ENCODE results near the gene VPS25.
"Not testable (repeated sequence)": the region's sequence is repeated elsewhere in the genome, so short reads cannot be mapped to it uniquely, and the experiment has no call there.

VPS25 gene

GRCh38 chr17:42773290-42774035, at the start of gene VPS25:
TSS of gene VPS25 (plus strand) at chr17:42773449. CDS start at chr17:42773476, 27 bp downstream.
- FAIRE-seq = no peak
- peak; percentile 90 for DNase-seq (ENCODE audit: low spot score)

- no peak for FAIRE-seq
These were observed 49.6 kb upstream of the VPS25 start for GRCh38 chr17:42723636-42724035.

DNA sequence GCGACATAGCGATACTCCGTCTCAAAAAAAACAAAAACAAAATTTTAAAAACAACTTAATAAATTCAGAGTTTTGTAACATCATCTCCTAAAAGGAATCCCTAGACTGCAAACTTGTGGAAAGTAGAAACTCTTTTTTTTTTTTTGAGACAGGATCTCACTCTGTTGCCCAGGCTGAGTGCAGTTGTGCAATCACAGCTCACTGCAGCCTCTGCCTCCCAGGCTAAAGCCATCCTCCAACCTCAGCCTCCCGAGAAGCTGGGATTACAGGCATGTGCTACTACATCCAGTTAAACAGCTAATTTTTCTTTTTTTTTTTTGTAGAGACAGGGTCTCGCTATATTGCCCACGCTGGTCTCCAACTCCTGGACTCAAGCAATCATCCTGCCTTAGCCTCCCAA, 48.1 kb upstream of the VPS25 start:
- FAIRE-seq = no peak
- DNase-seq (ENCODE audit: low spot score) = no peak

More at GRCh38 chr17:42723636-42724035, 49.6 kb upstream of the VPS25 start:
- no peak for DNase-seq (ENCODE audit: low spot score)

- no peak for FAIRE-seq
- no peak for DNase-seq (ENCODE audit: low spot score)
These were observed 32.5 kb upstream of the VPS25 start for GRCh38 chr17:42740699-42741098.

GRCh38 chr17:42742916-42743315, 30.3 kb upstream of the VPS25 start:
- not testable (repeated sequence) for DNase-seq (ENCODE audit: low spot score); FAIRE-seq

DNA sequence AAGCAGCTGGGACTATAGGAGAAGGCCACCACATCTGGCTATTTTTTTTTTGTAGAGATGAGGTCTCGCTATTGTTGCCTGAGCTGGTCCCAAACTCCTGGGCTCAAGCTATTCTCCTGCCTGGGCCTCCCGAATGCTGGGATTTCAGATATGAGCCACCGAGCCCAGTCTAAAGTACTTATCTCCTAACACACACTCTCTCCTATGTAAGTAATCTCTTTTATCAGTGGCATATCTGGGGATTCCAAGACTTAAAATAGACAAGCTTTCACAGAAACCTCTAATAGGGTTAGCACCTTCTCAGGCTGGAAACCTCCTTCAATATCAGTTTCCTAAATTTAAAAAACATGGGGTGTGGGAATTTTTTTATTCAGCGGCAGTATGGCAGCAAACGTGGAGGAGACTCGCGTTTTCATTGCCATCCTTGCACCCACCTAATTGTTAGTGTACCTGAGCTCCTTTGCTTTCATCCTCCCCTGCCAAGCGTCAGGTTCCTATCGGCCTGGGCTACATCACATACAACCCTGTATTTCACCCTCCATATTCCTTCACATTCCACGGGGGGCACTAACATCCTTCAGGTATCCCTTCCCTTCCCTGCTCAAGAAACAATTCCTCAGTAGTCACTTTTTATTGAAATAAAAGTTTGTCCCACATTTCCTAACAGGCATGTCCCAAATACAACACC, 29.5 kb upstream of the VPS25 start:
- peak; percentile 23 for FAIRE-seq
- DNase-seq (ENCODE audit: low spot score) = no peak

DNA sequence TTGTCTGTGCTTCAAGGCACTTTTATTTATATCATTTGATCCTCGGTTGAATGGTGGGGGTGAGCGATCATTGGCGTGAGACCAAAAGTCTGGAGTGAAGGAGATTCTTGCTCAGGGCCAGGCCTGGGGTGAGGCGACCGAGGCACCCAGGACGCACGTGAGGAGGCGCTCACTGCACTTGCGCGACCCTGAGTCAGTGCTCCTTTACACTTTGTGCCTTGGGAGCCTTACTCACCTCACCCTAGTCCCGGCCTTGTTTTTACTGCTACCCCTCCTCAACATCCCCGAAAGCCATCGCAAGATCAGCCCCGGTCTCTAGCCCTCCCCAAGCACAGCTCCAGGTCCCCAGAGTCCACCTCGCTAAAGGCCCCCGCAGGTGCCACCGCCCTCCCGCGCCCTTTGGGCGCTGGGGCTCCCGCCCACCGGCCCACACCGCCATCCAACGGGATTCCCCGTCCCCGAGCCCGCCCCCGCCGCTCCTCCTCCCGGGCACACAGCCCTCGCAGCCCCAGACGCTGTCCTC, 28.9 kb upstream of the VPS25 start:
- FAIRE-seq = no peak

GRCh38 chr17:42744806-42745617, 28.2 kb upstream of the VPS25 start, which contains the start of gene EZH1:
TSS of gene EZH1 (minus strand) at chr17:42745040. CDS start at chr17:42728941, 16,099 bp downstream.
- peak; percentile 99 for FAIRE-seq

More for the DNA sequence above, 28.9 kb upstream of the VPS25 start:
- DNase-seq (ENCODE audit: low spot score) = peak; percentile 89

DNA sequence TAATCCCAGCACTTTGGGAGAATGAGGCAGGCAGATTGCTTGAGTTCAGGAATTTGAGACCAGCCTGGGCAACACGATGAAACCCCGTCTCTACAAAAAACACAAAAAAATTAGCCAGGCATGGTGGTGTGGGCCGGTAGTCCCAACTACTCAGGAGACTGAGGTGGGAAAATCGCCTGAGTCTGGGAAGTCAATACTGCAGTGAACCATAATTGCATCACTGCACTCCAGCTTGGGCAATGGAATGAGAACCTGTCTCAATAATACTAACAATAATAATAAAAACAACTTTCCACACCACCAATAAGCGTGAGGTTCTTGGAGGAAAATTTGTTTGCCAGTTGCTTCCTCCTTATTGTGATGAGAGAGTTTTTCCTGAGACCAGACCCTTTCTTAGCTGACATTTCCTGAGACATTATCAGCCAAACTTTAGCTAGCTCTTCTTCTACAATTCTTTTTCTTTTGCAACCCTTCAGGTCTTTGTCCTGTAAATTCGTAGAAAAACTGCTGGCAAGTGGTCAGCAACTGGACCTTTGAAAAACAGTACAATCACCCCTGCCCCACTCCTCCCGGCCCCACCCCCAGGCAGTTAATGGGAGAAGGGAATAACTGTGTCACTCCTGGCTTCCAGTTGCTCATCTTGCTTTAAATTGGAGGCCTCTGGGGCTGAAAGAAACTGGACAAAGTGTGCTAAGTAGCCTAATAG, 24.9 kb upstream of the VPS25 start:
- FAIRE-seq (no peak), DNase-seq (ENCODE audit: low spot score) (no peak)

More at GRCh38 chr17:42744806-42745617, 28.2 kb upstream of the VPS25 start, which contains the start of gene EZH1:
- DNase-seq (ENCODE audit: low spot score) = peak; percentile 99

DNA sequence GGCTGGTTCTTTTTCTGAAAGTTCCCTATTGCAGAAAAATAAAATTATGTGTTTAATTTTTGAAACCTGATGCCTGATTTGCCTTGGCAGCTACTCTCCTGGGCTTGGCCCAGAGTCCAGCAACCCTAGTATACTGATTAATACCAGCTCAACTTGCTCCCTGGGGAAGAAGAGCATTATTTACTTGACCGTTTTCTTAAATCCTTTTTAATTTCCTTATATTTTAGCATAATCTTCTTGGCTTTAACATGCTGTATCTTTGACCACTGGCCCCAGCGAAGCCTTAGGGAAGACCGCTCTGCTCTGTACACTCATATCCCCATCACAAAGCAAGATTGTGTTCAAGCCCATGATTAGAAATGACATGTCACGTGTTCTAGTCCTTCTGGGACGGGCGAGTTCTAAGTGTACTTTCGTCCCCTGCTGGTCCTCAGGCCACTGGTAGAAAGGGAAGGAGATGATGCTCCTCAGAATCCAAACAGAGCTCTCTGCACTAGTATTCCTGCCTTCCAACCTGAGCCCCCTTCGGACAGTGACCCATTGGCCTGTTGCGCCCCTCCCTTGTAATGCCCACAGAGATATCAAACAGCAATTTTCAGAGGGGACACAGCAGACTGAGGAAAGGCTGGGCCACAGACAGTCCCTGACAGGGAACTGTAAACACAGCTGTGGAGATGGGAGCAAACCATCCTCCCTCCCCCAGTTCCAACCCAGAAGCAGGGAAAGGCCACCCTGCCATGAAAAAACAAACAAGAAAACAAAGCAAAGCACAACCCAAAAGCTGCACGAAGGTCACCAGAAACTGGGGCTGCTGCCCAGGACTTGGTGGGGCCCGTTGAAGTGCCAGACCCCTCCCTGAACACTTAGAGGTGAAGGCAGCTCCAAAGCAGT, 24.1 kb upstream of the VPS25 start:
- FAIRE-seq (no peak), DNase-seq (ENCODE audit: low spot score) (no peak)

DNA sequence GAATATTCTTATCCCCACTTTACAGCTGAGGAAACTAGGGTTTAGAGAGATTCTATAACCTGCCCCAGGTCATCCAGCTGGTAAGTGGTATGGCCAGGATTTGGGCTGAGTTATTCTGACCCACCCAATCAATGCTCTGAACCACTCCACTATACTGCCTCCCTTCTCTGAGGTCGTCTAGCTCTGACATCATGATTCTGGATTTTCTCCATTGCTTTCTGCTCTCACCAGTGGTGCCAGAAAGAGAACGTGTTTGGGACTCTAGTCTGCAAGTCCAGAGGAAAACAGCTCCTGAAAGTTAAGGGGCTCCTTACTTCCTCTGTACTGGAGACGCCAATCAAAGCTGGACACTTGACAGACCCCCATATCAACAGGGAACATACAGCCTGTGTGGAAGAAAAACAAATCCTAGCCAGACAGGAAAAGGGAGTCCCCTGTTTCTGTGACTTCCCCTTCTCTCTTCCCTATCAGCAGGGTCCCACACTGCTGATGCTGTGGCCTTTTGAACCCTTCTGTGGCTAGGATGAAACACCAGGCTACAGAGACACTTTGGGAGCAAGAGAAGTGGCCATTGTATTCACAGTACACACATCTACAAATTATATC, 22.4 kb upstream of the VPS25 start:
- FAIRE-seq (no peak), DNase-seq (ENCODE audit: low spot score) (no peak)

- no peak for DNase-seq (ENCODE audit: low spot score)
- no peak for FAIRE-seq
These were observed 21.6 kb upstream of the VPS25 start for GRCh38 chr17:42751628-42752027.

GRCh38 chr17:42754782-42755181, 18.5 kb upstream of the VPS25 start:
- FAIRE-seq (no peak), DNase-seq (ENCODE audit: low spot score) (peak; percentile 35)

DNA sequence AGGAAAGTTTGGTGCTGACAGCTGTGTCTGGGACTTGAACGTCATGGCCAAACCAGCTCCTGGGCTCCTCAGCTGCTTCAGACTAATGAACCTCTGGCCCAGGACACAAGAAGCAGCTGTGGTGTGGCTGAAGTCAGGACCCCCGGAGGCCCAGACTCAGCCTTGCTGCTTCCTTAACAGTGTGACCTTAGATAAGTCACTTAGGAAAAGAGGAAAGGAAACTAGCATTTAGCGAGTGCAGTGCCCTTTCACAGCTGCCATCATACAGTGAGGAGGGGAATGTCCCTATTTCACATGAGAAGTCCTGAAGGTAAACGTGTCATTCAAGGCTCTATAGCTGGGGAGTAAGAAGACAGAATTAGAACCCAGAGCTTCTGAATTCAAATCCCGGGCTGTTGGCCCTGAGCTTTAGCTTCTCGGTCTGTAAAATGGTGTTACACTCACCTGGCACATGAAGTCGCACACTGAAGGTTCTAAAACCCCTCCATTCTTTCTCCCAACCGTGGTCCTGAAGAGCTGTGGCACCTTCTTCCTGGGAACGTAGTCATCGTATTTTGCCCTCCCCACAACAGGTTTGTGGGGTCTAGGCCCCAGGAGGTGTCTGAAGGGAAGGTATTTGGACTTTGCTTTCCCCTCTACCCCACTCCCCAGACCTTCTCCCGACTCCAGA, 13.1 kb upstream of the VPS25 start:
- DNase-seq (ENCODE audit: low spot score) (no peak), FAIRE-seq (no peak)

DNA sequence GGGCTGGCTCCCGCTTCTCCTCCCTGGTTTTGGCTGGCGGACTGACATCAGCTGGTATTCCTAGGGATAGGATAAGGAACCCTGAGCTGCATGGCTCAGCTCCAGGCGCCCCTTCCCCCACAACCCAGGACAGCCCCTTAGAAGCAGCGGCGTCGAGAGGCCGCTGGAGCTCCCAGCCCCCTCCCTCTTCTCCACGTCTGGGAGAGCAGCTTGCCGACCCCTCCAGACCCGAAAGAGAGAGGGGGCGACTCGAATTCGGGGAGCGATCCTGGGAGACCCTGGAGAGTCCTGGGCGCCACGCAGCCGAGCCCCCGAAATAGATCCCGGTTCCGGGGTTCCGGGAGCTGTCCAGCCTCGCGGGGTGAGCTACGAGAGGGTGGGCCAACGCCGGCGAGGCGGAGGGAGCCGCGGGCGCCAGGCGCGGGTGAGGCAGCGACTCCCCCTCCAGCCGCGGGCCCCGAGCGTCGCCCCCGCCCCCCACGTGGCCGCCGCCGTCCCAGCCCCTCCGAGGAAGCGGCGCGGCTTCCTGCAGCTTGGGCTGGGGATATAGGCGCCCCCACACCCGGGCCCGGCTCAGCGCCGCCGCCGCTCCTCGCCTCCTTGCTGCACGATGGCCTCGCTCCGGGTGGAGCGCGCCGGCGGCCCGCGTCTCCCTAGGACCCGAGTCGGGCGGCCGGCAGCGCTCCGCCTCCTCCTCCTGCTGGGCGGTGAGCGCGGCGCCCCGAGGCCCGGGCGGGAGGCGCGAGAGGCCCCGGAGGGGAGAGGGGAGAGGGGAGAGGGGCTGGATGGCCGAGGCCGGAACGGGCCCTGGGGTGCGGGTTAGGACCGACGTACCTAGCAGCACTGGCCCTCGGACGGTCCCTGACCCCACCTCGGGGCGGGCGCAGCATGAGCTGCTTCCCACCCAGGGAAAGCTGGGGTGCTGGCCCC, 12.3 kb upstream of the VPS25 start, which contains the start of gene RAMP2:
TSS of gene RAMP2 (plus strand) at position 576 of the 930 bp plus-strand sequence. CDS start at position 611, 35 bp downstream.
- FAIRE-seq (no peak), DNase-seq (ENCODE audit: low spot score) (peak; percentile 49)

DNA sequence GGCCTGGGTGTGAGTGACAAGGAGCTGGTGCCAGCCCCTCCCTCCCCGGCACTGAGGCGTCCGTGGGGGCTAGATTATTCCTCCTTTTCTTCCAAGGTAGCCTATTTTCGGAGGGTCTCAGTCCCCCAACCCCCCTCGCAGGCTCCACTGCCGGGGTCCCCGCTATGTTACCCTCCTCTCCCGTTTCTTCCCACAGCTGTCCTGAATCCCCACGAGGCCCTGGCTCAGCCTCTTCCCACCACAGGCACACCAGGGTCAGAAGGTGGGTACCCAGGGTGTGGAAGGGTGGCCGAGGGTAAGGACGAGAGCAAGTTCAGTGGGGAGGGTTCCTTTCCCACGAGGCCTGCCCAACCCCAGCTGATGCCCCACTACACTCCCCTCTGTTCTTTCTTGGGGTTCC, 11.6 kb upstream of the VPS25 start:
- FAIRE-seq (no peak), DNase-seq (ENCODE audit: low spot score) (no peak)

DNA sequence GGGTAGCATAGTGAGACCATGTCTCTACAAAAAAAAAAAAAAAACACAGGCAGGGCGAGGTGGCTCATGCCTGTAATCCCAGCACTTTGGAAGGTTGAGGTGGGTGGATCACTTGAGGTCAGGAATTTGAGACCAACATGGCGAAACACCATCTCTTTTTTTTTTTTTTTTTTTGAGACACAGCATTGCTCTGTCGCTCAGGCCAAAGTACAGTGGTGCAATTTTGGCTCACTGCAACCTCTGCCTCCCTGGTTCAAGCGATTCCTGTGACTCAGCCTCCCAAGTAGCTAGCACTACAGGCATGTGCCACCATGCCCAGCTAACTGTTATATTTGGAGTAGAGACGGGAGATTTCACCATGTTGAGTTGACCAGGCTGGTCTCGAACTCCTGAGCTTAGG, 7.1 kb upstream of the VPS25 start:
- DNase-seq (ENCODE audit: low spot score) (no peak), FAIRE-seq (no peak)

DNA sequence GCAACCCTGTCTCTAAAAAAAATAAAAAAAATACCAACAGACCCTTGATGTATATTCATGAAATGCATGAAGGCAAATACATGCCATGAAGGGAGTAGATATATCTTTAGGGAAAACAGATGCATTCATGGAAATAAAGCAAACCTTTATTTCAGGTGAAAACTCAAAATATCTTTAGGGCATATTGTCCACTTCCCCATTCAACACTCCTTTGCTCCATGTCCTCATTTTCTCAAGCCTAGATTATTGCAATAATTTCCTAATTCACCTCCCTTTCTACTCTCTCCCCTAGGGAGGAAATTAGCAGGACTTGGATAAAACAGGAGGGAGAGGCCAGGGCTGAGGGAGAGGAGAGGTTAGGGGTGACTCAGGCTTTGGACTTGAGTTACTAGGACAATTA, 5.7 kb upstream of the VPS25 start:
- FAIRE-seq (no peak), DNase-seq (ENCODE audit: low spot score) (no peak)

Measured in urothelium cell line (cell line).